Measurements from ENCODE around the gene PGA5.
"Not testable (repeated sequence)": the region's sequence is repeated elsewhere in the genome, so short reads cannot be mapped to it uniquely, and the experiment has no call there.

PGA5 gene

GRCh38 chr11:61240875-61241274, at the start of gene PGA5:
Gene PGA5 (plus strand): TSS chr11:61241175. CDS start chr11:61241227, 52 bp downstream.
- not testable (repeated sequence) for DNase-seq

DNA sequence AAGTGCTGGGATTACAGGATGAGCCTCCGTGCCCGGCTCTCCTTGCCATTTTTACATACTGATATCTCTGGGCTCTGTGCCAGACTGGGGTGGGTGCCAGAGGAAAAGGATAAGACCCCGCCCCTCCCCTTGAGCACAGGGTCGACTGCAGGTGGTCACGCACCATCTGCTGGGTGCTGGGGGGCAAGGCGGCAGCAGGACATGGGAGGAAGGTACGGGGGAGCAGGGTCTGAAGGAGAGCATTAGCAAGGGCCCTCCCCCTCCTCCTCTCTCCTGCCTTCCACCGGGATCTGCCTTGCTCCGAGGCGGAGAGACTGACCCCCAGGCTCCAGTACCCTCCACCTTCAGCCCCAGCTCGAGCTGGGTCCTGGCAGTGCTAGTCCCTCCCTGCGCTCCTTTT, 47.4 kb upstream of the PGA5 start:
- DNase-seq, result no peak

DNA sequence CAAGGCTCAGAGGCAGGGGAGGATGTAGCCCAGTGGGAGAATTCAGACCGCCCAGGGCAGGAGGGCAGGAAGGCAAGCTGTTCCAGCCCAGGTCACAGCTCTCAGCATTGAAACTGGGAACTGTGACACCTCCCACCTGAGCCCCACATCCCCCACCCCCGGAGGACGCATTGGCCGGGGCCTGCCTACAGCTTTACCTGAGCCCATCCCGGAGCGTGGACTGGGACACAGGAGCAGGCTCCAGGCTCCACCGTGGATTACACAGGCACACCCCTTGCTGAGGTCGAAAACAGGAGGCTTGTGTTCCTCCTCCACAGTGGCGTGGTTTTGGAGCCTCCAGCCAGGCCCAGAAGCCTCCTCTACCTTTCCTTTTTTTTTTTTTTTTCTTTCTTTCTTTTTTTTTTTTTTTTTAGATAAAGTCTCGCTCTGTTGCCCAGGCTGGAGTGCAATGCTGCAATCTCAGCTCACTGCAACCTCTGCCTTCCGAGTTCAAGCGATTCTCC, 46.8 kb upstream of the PGA5 start:
- no peak for DNase-seq

DNA sequence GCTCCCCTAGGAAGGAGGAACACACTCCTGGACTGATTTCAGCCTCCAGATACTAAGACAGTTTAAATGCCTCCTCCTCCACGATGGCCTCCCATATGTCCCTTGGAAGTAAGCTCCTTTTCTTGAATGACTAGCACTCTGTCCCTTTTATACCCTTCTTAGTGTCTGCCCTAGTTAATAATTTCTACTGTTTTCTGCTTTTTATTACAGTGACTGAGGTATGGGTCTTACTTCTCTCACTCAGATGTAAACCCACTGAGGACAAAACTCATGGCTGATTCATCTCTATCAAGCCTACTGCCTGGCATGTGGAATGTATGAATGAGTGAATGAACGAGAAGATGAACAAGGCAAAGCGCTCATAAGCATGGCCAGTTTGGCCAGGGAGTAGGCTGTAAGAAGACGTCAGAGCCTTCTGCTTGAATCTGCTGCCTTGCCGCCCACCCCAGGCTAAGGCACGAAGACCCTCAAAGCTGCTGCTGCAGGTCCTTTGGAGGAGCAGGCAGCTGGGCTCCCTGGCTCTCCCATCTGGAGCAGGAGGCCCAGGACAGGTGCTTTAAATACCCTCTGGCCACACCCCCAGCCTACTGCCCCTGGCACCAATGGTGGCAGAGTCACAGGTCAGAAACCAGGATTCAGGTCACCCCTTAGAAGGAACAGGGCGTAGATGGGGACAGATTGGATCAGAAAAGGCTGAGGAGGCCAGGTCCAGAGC, 45.8 kb upstream of the PGA5 start:
- no peak for DNase-seq

DNA sequence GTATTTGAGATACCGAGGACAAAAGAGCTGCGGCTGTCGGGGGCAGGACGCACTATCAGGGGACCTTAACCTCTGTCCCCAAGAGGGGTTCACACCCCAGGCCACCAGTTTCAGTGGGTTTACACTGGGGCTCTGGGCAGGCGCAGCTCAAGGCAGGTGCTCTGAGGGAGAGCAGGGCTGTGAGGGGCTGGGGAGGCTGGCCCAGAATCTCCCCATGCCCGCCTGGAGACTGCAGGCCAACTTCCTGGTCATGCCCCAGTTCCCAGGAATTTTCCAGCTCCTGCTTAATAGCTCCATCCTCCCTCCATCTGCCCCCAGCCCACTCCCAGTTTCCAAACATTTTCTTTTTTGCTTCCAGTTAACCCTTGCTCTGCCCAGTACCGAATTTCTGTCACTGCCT, 45.3 kb upstream of the PGA5 start:
- no peak for DNase-seq

- DNase-seq, result no peak
Measured at GRCh38 chr11:61198361-61198760, 42.6 kb upstream of the PGA5 start.

GRCh38 chr11:61198948-61199523, 41.9 kb upstream of the PGA5 start:
- DNase-seq, result no peak

GRCh38 chr11:61201476-61201875, 39.5 kb upstream of the PGA5 start:
- no peak for DNase-seq

DNA sequence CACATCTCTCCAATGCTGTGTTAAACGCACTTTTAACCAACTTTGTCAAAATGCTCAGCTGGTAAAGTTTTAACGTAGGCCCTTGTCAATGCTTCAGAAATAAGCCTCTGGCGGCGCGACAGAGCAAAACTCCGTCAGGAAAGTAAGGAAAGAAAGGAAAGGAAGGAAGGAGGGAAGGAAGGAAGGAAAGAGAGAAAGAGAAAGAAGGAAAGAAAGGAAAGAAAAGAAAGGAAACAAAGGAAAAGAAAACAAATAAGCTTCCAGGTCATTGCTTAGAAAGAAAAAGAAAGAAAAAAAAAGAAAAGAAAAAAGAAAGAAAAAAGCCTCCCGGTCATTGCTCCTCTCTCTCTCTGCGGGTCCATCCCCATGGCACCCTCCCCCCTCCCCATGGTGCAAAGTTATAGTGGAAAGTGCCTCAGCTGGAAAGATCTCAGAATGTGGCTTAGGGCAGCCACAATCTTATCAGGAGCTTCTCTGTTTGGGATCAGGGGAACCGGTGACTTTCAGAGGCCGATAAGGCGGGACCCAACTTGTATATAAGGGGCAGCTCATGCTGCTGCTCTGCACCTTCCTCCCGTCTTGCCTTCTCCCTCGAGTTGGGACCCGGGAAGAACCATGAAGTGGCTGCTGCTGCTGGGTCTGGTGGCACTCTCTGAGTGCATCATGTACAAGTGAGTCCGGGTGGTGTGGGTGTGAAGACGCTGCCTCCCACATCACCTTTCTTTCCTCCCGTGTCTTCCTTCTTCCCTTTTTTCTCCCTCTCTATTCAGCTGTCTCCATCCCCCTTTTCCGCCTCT, 37.8 kb upstream of the PGA5 start, which contains the start of gene PGA3:
TSS of gene PGA3 (plus strand) at position 566 of the 797 bp plus-strand sequence. CDS start at position 616, 50 bp downstream.
- DNase-seq, result not testable (repeated sequence)

DNA sequence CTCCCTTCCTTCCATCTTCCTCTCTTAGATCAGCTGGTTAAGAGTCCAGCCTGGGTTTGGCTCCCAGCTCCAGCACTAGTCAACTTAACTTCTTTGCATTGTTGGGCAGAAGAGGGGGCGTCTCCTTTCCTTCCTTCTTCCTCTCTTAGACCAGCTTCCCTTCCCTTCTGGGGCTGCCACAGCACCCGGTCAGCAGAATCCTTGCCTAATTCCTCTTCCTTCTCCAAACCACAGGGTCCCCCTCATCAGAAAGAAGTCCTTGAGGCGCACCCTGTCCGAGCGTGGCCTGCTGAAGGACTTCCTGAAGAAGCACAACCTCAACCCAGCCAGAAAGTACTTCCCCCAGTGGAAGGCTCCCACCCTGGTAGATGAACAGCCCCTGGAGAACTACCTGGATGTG, 37.1 kb upstream of the PGA5 start:
- DNase-seq, result not testable (repeated sequence)

DNA sequence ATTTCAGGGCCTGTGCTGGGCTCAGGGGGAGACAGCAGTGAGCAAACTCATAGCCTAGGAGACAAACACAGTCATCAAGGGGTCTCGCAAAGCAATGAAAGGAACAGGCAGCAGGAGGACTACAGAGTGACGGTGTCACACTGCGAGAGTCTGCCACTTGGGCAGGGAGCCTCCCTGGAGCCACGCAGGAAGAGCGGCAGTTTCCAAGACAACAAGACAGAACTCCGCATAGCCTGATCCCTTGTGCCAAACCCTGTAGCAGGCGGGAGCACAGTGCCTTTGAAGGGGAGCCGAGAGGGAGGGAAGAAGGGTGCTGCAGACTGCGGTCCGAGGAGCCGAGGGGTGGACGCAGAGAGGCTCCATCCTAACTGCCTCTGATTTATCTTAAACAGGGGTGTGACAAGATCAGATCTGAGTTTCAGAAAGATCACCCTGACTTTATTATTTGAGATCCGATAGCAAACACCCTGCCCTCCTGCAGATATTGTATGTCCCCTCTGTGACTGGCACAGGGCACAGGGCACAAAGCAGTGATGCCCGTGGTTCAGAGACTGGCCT, 36.4 kb upstream of the PGA5 start:
- DNase-seq, result not testable (repeated sequence)

GRCh38 chr11:61207636-61208310, 33.2 kb upstream of the PGA5 start:
- not testable (repeated sequence) for DNase-seq

- not testable (repeated sequence) for DNase-seq
Measured at GRCh38 chr11:61210629-61211028, 30.3 kb upstream of the PGA5 start.

GRCh38 chr11:61211327-61211952, 29.5 kb upstream of the PGA5 start:
- not testable (repeated sequence) for DNase-seq

DNA sequence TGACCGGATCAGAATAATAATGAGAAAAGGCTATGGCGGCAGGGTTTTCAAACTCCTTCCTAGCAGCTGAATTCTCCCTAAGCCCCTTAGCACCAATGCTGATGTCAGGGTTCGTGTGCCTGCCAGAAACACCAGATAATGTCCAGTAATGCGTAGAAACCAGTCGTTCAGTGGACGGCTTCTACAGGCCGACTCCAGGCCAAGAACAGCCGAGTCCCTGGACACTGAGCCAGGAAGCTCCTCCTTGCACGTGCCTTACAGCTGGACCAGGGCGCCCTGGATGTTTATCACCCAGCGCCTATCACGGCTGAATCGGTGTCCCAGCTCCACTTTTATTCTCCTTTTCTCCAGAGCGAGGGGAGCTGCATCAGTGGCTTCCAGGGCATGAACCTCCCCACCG, 28.8 kb upstream of the PGA5 start:
- not testable (repeated sequence) for DNase-seq

- DNase-seq, result not testable (repeated sequence)
Measured at GRCh38 chr11:61213711-61214324, 27.2 kb upstream of the PGA5 start.

DNA sequence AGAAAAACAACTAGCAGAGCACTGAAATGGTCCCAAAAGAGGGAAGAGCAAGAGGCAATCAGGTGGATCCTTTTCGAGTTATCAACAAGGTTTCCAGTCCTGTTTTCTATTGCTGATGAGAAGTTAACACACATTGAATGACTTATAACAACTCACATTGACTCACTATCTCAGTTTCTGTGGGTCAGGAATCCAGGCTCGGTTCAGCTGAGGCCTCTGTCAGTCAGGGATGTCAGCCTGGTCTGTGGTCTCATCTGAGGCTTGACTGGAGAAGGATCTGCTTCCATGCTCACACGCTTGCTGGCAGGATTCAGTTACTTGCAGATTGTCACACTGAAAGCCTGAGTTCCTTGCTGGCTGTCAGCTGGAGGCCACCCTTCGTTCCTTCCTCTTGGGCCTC, 22.7 kb upstream of the PGA5 start:
- not testable (repeated sequence) for DNase-seq

GRCh38 chr11:61219016-61219415, 22.0 kb upstream of the PGA5 start:
- not testable (repeated sequence) for DNase-seq

GRCh38 chr11:61222047-61222446, 18.9 kb upstream of the PGA5 start, which contains the start of gene PGA4:
Gene PGA4 (plus strand): TSS chr11:61222347. CDS start chr11:61222401, 54 bp downstream.
- not testable (repeated sequence) for DNase-seq

DNA sequence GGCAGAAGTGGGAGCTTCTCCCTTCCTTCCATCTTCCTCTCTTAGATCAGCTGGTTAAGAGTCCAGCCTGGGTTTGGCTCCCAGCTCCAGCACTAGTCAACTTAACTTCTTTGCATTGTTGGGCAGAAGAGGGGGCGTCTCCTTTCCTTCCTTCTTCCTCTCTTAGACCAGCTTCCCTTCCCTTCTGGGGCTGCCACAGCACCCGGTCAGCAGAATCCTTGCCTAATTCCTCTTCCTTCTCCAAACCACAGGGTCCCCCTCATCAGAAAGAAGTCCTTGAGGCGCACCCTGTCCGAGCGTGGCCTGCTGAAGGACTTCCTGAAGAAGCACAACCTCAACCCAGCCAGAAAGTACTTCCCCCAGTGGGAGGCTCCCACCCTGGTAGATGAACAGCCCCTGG, 18.3 kb upstream of the PGA5 start:
- DNase-seq, result not testable (repeated sequence)

- not testable (repeated sequence) for DNase-seq
Measured at GRCh38 chr11:61226457-61227137, 14.4 kb upstream of the PGA5 start.
